ENCODE results near the gene MOGAT3.

MOGAT3 gene

GRCh38 chr7:101172005-101172853 is 28.6 kb downstream of the MOGAT3 start:
- DNase-seq (ENCODE audit: low spot score) = peak; percentile 55

- no peak for DNase-seq (ENCODE audit: low spot score)
Measured at GRCh38 chr7:101171442-101171837, 29.4 kb downstream of the MOGAT3 start.

- no peak for DNase-seq (ENCODE audit: low spot score)
Measured at GRCh38 chr7:101170617-101171441, 30.0 kb downstream of the MOGAT3 start.

- peak; percentile 90 for DNase-seq (ENCODE audit: low spot score)
Measured at GRCh38 chr7:101169838-101170551, 30.8 kb downstream of the MOGAT3 start.

- DNase-seq (ENCODE audit: low spot score) = no peak
Measured at GRCh38 chr7:101169110-101169837, 31.6 kb downstream of the MOGAT3 start.

GRCh38 chr7:101168412-101169049 is 32.3 kb downstream of the MOGAT3 start:
- no peak for DNase-seq (ENCODE audit: low spot score)

- DNase-seq (ENCODE audit: low spot score) = no peak
Measured at GRCh38 chr7:101167645-101168411, 33.0 kb downstream of the MOGAT3 start.

GRCh38 chr7:101166909-101167644 is 33.8 kb downstream of the MOGAT3 start:
- DNase-seq (ENCODE audit: low spot score) = peak; percentile 56

- DNase-seq (ENCODE audit: low spot score) = no peak
Measured at GRCh38 chr7:101166648-101166908, 34.3 kb downstream of the MOGAT3 start.

- DNase-seq (ENCODE audit: low spot score) = no peak
Measured at GRCh38 chr7:101165958-101166647, 34.7 kb downstream of the MOGAT3 start.

GRCh38 chr7:101165075-101165957 is 35.5 kb downstream of the MOGAT3 start, which contains the start of gene VGF:
Gene VGF (minus strand): TSS chr7:101165569. CDS start chr7:101164843, 726 bp downstream.
- DNase-seq (ENCODE audit: low spot score) = peak; percentile 97

GRCh38 chr7:101164071-101164840 is 36.6 kb downstream of the MOGAT3 start:
- peak; percentile 82 for DNase-seq (ENCODE audit: low spot score)

- peak; percentile 68 for DNase-seq (ENCODE audit: low spot score)
Measured at GRCh38 chr7:101163279-101164070, 37.4 kb downstream of the MOGAT3 start.

GRCh38 chr7:101162551-101163278 is 38.1 kb downstream of the MOGAT3 start:
- peak; percentile 81 for DNase-seq (ENCODE audit: low spot score)

- no peak for DNase-seq (ENCODE audit: low spot score)
Measured at GRCh38 chr7:101161692-101162471, 39.0 kb downstream of the MOGAT3 start.
